ENCODE results near the gene ITFG1.
"Not testable (repeated sequence)": the region's sequence is repeated elsewhere in the genome, so short reads cannot be mapped to it uniquely, and the experiment has no call there.

ITFG1 gene

DNA sequence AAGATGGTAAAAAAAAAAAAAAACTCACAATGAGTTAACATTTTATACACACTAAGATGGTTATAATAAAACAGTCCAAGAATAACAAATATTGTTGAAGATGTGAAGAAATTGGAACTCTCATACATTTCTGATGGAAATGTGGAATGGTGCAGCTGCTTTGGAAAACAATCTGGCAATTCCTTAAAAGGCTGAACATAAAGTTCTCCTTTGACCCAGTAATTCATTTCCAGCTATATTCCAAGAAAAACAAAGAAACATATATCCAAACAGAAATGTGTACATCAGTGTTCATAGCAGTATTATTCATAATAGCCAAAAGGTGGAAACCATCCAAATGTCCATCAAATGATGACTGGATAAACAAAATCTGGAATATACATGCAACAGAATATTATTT is 219.8 kb downstream of the ITFG1 start:
- no peak for DNase-seq (ENCODE audit: low spot score)

DNA sequence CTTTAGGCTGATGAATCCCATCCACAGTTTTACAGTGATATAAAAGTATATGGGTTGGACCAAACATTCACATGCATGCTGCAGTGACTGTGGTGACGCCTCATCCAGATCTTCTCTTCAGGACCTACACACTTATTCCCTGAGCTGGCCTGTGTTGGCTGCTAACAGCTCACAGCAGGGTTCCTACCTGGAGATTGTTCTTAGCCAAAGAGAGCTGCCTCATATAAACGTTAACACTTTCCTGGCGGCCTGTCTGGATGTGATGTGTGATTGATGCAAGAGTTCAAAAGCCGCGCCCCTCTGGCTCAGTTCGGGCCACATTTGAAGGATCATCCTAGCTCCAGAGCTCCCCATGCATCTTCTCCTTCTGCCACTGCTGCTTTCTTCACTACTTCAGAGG is 224.1 kb downstream of the ITFG1 start:
- no peak for DNase-seq (ENCODE audit: low spot score)

DNA sequence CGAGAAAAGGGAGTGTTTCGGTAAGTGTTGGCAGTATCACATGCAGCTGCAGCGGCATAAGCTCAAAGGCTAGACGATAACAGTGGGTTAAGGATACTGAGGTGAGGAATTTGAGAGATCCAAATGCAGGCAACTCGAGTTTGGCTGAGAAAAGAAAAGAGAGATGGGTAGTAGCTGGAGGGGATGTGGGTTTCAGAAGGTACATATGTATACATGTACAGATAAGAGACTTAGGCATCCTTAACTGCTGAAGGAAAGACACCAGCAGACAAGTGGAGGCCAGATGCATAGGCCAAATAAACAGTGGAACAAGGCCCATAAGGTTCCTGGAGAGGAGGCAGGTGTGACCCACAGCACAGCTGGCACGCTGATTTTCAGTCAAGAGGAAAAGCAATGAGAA is 230.6 kb downstream of the ITFG1 start:
- DNase-seq (ENCODE audit: low spot score), result no peak

DNA sequence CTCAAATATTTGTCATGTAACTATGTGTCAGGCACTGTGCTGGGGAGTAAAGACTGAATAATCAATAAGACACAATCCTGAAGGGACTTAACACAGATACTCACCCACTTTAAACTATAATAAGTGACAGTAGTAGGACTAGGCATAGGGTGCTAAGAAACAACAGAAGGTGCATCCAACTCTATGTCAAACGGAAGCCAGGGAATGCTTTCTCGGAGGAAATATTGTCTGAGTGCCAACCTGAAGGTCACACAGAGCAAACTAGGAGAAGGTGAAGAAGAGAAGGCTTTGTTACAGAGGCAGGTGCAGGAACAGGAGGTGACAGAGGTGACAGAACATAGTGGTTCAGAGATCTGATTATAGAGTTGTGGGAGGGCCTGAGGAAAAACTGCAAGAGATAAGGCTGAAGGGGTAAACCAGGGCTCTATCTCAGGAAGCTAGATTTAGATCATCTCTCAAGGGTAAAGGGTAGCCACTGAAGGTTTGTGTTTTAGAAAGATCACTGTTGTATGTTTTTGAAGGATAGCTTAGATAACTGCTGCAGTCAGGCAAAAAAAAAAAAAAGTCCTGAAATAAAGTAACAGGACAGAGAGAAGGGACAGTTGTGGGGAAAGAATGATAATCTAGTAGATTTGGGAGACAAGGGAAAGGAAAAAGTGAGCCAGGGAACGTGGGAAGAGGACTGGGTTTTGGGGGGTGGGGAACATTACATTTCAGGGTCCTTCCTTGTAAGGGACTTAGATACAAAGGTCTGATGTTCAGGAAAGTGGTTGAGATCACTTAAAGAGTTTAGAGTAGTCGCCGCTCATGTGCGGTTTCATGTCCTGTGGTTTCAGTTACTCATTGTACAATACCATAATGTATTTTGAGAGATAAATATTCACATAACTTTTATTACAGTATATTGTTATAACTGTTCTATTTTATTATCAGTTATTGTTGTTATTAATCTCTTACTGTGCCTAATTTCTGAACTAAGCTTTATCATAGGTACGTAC is 231.5 kb downstream of the ITFG1 start:
- no peak for DNase-seq (ENCODE audit: low spot score)

DNA sequence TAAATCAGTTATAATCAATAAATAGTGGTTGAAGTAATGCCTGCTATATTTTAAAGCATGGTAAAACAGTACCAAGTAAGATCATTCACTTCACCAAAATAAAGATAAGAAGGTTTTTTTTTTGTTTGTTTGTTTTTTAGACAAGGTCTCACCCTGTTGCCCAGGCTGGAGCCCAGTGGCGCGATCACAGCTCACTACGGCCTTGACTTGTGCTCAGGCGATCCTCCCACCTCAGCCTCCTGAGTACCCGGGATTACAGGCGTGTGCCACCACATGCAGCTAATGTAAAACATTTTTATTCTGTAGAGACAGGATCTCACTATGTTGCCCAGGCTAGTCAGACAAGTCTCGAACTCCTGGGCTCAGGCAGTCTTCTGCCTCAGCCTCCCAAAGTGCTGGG is 232.6 kb downstream of the ITFG1 start:
- no peak for DNase-seq (ENCODE audit: low spot score)

DNA sequence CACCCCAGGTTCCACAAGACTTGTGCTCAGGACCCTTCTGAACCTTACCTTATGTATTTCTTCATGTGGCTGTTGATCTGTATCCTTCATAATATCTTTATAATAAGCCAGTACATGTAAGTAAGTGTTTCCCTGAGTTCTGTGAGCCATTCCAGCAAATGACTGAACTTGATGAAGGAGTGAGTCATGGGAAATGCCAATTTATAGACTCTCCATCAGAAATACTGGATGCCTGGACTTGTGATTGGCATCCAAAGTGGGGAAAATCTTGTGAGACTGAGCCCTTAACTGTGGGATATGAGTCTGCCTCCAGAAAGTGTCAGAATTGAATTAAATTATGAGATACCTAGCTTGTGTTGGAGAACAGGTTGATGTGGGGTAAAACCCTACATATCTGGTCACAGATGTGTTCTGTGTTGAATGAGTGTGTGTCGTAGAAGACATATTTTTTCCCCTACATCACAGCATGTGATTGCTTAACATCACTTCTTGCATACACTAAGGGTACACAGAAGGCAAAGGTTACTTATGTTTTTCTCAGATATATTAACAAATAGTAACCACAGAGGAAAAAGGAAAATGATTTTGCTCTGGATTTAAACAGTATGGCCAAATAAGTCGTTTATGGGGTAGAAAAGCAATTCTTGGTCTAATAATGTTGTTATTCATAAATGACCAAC is 247.0 kb downstream of the ITFG1 start:
- no peak for DNase-seq (ENCODE audit: low spot score)

DNA sequence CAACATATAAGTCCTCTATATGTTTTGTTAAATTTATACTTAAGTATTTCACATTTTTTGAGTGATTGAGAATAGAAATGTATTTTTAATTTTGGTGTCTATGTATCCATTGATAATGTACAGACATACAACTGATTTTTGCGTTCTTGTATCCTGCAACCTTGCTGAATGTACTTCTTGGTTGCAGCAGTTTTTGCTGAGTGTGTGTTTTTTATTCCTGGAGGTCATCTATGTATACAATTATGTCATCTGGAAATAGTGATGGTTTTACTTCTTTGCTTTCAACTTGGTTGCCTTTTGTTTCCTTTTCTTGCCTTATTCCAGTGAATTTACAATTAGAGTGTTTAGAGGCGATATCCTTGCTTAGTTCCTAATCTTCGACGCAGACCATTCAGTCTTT is 249.6 kb downstream of the ITFG1 start:
- no peak for DNase-seq (ENCODE audit: low spot score)

DNA sequence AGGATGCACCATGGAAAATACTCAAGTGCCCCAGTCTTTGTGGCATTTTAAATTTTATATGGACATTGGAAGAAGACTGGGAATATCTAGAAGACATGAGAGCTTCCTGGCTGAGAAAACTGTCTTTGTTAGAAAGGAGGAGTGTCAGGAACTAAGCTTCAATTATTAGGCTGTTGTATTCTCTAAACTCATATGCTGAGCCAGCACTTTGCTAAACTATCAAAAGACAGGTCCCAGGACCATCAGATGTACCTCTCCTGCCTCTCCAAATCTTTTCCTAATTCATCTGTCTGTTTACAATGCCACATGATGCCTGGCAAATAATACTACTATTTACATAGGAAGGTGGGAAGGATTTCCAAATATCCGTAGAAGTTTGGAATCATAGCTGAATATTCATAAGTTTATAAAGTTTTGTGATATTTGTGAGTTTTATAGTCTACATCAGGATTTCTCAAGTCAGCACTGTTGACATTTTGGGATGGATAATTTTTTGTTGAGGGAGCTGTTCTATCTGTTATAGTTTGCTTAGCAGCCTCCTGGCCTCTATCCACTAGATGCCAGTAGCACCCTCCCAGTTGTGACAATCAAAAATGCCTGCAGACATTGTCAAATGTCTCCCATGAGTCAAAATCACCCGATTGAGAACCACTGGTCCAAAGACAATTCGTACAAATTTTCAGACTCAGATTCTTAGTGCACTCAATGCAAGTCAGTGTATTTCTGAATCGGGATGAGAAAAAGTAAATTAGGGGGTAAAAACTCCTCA is 255.9 kb downstream of the ITFG1 start:
- DNase-seq (ENCODE audit: low spot score), result no peak

DNA sequence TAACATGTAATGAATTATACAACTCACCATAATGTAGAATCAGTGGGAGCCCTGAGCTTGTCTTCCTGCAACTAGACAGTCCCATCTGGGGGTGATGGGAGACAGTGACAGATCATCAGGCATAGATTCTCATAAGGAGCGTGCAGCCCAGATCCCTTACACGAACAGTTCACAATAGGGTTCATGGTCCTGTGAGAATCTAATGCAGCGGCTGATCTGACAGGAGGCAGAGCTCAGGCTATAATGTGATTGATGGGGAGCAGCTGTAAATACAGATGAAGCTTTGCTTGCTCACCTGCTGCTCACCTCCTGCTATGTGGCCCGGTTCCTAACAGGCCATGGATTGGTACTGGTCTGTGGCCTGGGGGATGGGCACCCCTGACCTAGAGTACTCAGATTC is 257.4 kb downstream of the ITFG1 start:
- DNase-seq (ENCODE audit: low spot score), result not testable (repeated sequence)

DNA sequence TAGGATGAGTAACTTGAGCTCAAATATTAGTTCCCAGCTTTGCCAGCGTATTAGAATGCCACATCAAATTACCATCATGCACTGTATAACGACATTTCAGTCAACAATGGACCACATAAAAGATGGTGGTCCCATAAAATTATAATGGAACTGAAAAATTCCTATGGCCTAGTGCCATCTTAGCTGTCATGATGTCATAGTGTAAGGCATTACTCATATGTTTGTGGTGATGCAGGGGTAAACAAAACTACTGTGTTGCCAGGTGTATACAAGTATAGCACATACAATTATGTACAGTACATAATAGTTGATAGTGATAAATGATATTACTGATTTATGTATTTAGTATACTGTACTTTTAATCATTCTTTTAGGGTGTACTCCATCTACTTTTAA is 262.7 kb downstream of the ITFG1 start:
- DNase-seq (ENCODE audit: low spot score), result no peak

DNA sequence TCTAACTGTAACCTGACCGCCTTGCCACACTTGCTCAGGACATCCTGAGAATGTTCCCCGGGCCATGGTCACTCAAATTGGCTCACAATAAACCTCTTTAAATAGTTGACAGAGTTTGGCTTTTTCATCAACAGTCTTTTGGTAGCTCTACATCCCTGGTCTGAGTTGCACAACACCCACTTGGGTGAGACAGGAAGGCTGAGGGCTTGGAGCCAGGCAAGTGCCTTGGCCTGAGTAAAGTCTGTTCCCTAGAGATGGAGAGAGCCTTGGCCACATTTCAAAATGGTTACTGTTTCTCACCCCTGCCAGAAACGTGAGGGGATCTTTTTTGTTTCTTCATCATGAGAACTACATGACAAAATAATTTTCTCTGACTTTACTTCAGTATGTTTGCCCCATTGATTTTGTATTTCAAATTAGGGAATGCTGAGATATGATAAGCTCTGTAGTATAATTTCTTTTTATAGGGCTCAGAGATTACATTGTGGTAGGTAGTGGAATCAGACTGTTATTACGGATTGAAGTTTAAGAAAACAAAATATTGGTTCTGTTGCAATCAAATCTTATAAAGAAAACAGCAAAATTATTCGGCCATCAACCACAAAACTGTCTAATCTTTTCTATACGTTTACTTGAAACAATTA is 263.2 kb downstream of the ITFG1 start:
- DNase-seq (ENCODE audit: low spot score), result no peak

DNA sequence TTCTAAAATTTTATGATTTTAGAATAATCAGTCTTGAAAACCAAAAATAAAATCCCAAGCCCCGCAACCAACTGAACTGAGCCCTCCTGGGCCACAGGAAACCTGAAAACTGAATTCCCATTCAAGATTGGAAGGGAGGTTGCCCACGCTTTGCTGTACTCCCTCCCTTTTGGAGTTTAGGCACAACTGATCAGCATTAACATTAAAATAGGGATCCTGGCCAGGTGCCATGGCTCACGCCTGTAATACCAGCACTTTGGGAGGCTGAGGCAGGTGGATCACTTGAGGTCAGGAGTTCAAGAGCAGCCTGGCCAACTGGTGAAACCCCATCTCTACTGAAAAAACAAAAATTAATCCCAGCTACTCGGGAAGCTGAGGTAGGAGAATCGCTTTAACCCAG is 264.4 kb downstream of the ITFG1 start:
- DNase-seq (ENCODE audit: low spot score), result no peak

DNA sequence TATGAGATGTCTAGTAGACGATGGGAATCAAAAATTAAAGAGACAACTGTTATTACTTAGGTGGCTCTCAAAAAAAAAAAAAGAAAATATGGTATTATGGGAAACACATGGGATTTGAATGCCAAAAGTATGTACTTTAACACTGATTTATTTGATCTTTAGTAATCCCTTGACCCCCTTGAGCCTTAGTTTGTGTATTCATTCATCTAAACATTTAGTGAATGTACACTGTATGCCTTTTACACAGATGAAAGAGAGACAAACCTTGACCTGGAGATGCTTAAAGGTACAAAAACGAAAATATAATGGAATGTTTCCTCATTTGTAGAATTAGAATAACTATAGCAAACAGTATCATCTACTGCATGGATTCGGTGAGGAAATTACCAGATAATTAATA is 278.5 kb downstream of the ITFG1 start:
- no peak for DNase-seq (ENCODE audit: low spot score)

DNA sequence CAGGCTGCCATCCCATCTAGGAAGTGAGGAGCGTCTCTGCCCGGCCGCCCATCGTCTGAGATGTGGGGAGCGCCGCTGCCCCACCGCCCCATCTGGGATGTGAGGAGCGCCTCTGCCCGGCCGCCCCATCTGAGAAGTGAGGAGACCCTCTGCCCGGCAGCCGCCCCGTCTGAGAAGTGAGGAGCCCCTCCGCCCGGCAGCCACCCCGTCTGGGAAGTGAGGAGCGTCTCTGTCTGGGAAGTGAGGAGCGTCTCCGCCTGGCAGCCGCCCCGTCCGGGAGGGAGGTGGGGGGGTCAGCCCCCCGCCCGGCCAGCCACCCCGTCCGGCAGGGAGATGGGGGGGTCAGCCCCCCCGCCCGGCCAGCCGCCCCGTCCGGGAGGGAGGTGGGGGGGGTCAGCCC is 279.8 kb downstream of the ITFG1 start:
- not testable (repeated sequence) for DNase-seq (ENCODE audit: low spot score)

DNA sequence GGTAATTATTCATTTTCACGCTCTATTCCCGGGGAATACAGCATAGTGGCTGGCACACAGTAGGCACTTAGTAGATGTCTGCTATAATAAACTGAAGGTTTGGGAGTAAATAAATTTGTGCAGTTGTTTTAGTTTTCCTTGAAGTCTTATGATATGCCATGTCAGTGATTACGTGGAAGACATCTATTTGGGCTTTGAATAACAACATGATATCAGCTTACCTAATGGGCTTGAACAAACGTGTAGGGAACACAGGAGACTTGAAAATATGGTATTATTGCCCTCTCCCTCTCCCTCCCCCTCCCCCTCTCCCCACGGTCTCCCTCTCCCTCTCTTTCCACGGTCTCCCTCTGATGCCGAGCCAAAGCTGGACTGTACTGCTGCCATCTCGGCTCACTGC is 280.8 kb downstream of the ITFG1 start:
- DNase-seq (ENCODE audit: low spot score), result no peak

DNA sequence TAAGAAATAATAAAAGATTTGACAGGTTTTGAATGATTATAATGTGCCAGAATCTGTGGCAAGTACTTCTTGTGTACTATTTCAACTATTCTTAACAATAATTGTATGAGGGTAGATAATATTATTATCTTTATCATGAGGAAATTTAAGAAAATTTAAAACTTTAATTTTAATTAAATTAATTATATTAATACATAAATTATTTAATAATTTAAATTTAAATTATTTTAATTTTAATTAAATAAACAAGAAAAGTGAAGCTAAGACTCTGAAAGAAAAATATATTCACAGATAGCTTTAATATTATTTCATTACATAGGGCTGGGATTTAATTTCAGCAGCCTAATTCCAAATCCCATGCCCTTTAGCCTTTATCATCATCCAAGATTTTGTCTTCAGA is 285.7 kb downstream of the ITFG1 start:
- no peak for DNase-seq (ENCODE audit: low spot score)

DNA sequence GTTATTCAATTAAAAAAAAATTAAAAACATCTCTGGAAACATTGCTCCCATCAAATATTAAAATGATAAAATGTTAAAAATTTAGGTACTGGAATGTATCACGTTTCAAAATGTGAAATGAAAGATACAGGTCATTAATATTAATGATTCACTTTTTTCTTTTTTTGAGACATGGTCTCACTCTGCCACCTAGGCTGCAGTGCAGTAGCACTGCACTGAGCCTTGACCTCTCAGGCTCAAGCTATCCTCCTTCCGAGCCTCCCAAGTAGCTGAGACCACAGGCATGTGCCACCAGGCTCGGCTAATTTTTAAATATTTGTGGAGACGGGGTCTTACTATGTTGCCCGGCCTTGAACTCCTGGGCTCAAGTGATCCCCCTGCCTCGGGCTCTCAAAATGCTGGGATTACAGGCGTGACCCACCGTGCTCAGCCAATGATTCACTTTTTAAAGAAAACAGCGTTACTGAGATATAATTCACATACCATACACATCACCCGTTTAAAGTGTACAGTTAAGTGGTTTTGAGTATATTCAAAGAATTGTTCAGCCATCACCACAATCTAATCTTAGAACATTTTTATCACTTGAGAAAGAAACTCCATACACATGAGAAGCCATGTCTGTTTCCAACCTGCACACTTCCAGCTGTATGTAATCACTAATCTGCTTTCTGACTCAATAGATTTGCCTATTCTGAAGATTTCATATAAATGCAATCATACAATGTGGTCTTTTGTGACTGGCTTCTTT is 298.0 kb downstream of the ITFG1 start:
- DNase-seq (ENCODE audit: low spot score), result no peak

DNA sequence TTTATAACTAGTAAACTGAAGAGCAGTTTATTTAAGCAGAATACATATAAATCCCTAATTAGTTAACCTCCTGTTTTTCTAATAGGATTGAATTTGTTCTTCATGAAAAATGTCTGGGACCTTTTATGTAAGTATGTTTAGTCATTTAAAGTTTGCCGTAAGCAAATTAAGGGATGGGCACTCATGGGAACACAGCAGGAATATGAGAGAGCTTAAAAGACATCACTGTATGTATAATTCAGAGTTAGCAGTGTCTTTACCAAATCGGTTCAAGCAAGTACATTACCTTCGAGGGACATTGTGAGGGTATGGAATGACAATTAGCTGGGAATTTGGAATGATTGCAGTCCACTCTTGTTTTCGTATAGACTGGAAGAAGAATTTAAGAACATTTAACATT is 299.4 kb downstream of the ITFG1 start:
- no peak for DNase-seq (ENCODE audit: low spot score)

DNA sequence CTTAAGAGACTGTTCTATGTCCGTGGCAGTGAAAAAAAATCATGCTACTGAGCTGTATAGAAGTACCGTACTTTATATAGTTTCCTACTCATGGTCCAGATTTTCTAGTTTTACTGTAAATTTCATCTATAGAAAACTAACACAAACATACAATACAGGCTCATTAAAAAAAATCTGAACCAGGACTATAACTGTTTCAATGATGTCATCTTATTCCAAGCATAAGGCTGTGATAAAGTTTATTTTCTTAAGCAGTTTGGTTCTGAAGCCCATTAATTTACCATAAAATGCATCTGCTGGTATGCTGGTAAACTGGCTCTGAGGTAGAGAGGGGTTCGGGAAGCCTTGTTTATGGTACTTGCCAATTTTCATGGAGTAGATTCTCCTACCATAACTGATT is 300.4 kb downstream of the ITFG1 start:
- DNase-seq (ENCODE audit: low spot score), result no peak

DNA sequence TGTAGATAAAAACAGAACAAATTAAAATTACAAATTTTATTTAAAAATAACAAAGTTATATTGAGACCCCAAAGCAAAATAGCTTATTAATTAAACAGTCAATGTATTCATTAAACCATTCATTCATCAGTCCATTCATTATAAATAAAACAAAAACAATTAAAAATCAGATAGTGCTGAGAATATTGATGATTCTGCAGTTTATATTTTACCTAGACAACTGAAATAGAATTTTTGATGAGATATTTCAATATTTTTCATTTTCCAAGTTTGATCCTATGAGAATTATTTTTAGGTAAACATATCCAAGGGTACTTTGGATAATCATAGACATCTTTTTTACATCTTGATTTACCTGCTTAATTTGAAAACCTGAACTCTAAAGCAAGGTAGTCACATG is 301.9 kb downstream of the ITFG1 start:
- DNase-seq (ENCODE audit: low spot score), result no peak

DNA sequence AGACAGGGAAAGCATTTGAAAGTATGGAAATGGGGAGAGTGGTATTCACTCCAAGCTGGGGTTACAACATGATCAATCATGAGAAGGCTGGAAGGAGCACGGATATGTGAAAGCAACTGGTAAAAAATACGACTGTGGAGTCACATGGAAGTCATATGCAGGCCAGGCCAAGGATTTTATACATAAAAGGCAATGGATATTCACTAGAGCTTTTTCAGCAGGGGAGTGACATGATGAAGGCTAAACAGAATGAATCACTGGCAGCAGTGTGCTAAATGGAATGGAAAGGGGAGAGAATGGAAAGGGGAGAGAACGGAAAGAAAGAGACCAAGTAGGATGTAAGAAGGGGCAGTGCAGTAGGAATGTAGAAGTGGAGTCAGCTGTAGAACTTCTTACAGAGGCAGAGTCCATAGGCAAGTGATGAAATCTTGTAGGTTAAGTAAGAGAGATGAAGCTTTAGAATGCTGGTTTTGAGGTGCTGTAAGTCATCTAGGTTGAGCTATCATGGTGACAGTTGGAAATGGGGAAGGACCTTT is 304.1 kb downstream of the ITFG1 start:
- DNase-seq (ENCODE audit: low spot score), result no peak

Data from AG20443 (cell line).